ENCODE data around the gene UBE3C.

DNA sequence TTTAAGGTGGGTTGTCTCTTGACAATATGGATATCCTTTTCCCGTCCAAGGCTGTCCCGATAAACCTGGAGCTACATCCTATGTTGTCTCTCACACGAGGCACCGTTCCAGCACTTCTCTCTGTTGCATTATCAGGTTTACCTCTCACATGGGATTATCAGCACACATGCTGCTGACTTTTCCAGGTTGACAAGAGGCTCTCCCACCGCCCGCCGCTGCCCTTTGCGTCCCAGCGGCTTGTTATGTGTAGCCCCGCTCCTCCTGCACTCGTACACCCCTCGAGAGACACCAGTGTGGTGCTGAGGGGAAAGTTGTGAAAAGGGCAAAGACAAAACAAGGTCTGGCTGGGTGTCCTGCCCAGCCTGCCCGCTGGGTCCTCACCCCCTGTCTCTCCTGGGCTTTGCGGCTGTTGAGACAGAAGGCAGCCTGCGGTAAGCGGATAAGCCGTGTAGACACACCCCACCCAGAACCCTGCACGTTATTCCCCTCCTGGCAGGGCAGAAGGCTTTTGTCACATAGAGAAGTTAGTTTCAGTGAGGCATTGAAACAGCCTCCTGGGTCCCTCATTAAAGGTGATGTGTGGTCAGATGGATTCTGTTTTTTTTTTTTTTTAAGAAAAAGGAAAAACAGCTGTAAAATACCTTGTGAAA lies 38.7 kb downstream of the UBE3C start:
- TF ChIP-seq, protein P1, sequence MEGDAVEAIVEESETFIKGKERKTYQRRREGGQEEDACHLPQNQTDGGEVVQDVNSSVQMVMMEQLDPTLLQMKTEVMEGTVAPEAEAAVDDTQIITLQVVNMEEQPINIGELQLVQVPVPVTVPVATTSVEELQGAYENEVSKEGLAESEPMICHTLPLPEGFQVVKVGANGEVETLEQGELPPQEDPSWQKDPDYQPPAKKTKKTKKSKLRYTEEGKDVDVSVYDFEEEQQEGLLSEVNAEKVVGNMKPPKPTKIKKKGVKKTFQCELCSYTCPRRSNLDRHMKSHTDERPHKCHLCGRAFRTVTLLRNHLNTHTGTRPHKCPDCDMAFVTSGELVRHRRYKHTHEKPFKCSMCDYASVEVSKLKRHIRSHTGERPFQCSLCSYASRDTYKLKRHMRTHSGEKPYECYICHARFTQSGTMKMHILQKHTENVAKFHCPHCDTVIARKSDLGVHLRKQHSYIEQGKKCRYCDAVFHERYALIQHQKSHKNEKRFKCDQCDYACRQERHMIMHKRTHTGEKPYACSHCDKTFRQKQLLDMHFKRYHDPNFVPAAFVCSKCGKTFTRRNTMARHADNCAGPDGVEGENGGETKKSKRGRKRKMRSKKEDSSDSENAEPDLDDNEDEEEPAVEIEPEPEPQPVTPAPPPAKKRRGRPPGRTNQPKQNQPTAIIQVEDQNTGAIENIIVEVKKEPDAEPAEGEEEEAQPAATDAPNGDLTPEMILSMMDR (IDR thresholded peaks at IDR 0.05) = no peak
- TF ChIP-seq EP300 (IDR thresholded peaks at IDR 0.05) = no peak
- no peak for TF ChIP-seq POLR2A (IDR thresholded peaks at IDR 0.05)
- TF ChIP-seq POLR2AphosphoS5 (IDR thresholded peaks at IDR 0.05) = no peak

All from gastroesophageal sphincter (tissue), 3 donors.